HL-60 (cell line): Measurements from ENCODE around the gene COL6A2.

Experiments
- DNase-seq, 2 experiments: peaks; one replicate each; pipeline ENCODE4 v3.0.0-alpha.2; 2010 to 2020; ENCODE audit warnings: low read depth in 1 of 2, low spot score in 1 of 2
- H3K27ac ChIP-seq: fragments of 250-450 bp; sonication (Bioruptor Pico); replicated peaks from 2 replicates; pipeline ENCODE4 v1.5.1; 2020; ENCODE audit warnings: mild to moderate bottlenecking, moderate library complexity
- H3K27me3 ChIP-seq: fragments of 250-450 bp; sonication (Bioruptor Pico); 2 replicates; pipeline ENCODE4 v1.5.1; 2021; ENCODE audit warnings: mild to moderate bottlenecking, moderate library complexity; ENCODE audit not compliant: insufficient read depth, poor library complexity, severe bottlenecking
- H3K4me3 ChIP-seq: replicated peaks from 2 replicates; pipeline ENCODE4 v1.5.1; 2011; ENCODE audit warnings: mild to moderate bottlenecking, control low read depth, low read length; ENCODE audit not compliant: insufficient read depth
- CTCF ChIP-seq: IDR thresholded peaks from one replicate; pipeline ENCODE4 v1.5.1; 2011; ENCODE audit warnings: low read length, control low read depth, inconsistent platforms; ENCODE audit not compliant: insufficient read depth
- GABPA ChIP-seq: IDR thresholded peaks from 2 replicates; pipeline ENCODE4 v1.6.1; 2012; ENCODE audit warnings: low read depth
- POLR2AphosphoS5 ChIP-seq: IDR thresholded peaks from 2 replicates; pipeline ENCODE4 v1.6.1; 2012; ENCODE audit warnings: low read depth
- REST ChIP-seq: IDR thresholded peaks from 2 replicates; pipeline ENCODE4 v1.6.1; 2012; ENCODE audit warnings: low read depth; ENCODE audit not compliant: insufficient replicate concordance
- SPI1 ChIP-seq: IDR thresholded peaks from 2 replicates; pipeline ENCODE4 v1.6.1; 2012; ENCODE audit warnings: low read depth, mild to moderate bottlenecking, borderline replicate concordance

Gene COL6A2

GRCh38 chr21:46171585-46171984 is 73.7 kb downstream of the COL6A2 start:
- TF ChIP-seq GABPA = no peak
- TF ChIP-seq CTCF = no peak
- TF ChIP-seq SPI1 = no peak
- TF ChIP-seq REST = no peak
- no peak for TF ChIP-seq POLR2AphosphoS5
- Histone ChIP-seq H3K27ac (no peak overlapping the region), H3K27me3 (no peaks in the 10 kb centered on the region), H3K4me3 (no peak overlapping the region)
- no peak for DNase-seq

- Histone ChIP-seq H3K27ac (no peak overlapping the region), H3K27me3 (no peaks in the 10 kb centered on the region), H3K4me3 (no peak overlapping the region)
- no peak for DNase-seq
- no peak for TF ChIP-seq CTCF
- TF ChIP-seq POLR2AphosphoS5 = no peak
Observed at GRCh38 chr21:46171996-46172862, 74.3 kb downstream of the COL6A2 start.

GRCh38 chr21:46172863-46173528 is 75.1 kb downstream of the COL6A2 start:
- Histone ChIP-seq H3K27me3 (no peaks in the 10 kb centered on the region), H3K27ac (no peak overlapping the region), H3K4me3 (no peak overlapping the region)
- no peak for DNase-seq
- no peak for TF ChIP-seq POLR2AphosphoS5
- TF ChIP-seq CTCF = no peak
- no peak for TF ChIP-seq REST
- TF ChIP-seq GABPA = no peak
- no peak for TF ChIP-seq SPI1
